HG02610 (cell line): ENCODE measurements around the gene LRCOL1.

Experiments used
- ATAC-seq: cut with Tn5 transposase; IDR thresholded peaks from one replicate; pipeline ENCODE4 v1.9.1; 2021; ENCODE audit warnings: mild to moderate bottlenecking, moderate library complexity; ENCODE audit not compliant: unreplicated experiment

Gene LRCOL1

GRCh38 chr12:132610051-132610759, at the start of gene LRCOL1:
LRCOL1 (minus strand) TSS chr12:132610582; CDS start chr12:132606251, 4,331 bp downstream.
- no peak for ATAC-seq

GRCh38 chr12:132660052-132660451, 49.7 kb upstream of the LRCOL1 start:
- ATAC-seq = no peak

GRCh38 chr12:132659146-132659545, 48.8 kb upstream of the LRCOL1 start:
- ATAC-seq = no peak

- ATAC-seq = no peak
Measured at GRCh38 chr12:132658149-132658894, 47.9 kb upstream of the LRCOL1 start.

GRCh38 chr12:132657004-132657727, 46.8 kb upstream of the LRCOL1 start:
- no peak for ATAC-seq

- ATAC-seq = no peak
Measured at GRCh38 chr12:132653567-132654290, 43.3 kb upstream of the LRCOL1 start.

- no peak for ATAC-seq
Measured at GRCh38 chr12:132651444-132652100, 41.2 kb upstream of the LRCOL1 start.

- no peak for ATAC-seq
Measured at GRCh38 chr12:132649226-132649945, 39.0 kb upstream of the LRCOL1 start.

- ATAC-seq = no peak
Measured at GRCh38 chr12:132648616-132649225, 38.3 kb upstream of the LRCOL1 start.

- no peak for ATAC-seq
Measured at GRCh38 chr12:132647858-132648257, 37.5 kb upstream of the LRCOL1 start.

GRCh38 chr12:132646850-132647249, 36.5 kb upstream of the LRCOL1 start:
- ATAC-seq = no peak

GRCh38 chr12:132642846-132643835, 32.8 kb upstream of the LRCOL1 start:
- ATAC-seq = no peak

GRCh38 chr12:132641811-132642650, 31.6 kb upstream of the LRCOL1 start:
- no peak for ATAC-seq

GRCh38 chr12:132640936-132641335, 30.6 kb upstream of the LRCOL1 start:
- no peak for ATAC-seq

GRCh38 chr12:132639956-132640520, 29.7 kb upstream of the LRCOL1 start:
- no peak for ATAC-seq

GRCh38 chr12:132638541-132639408, 28.4 kb upstream of the LRCOL1 start:
- ATAC-seq = no peak
